SU-DHL-6 (cell line): ENCODE measurements around the gene MS4A1.

Experiments
- EZH2phosphoT487 ChIP-seq: fragments of 200-600 bp; sonication (generic), shearing (Covaris generic); conservative IDR thresholded peaks from 2 replicates; pipeline ENCODE4 v1.6.1; 2018; ENCODE audit warnings: mild to moderate bottlenecking, antibody characterized with exemption, low read length, moderate library complexity, mixed read lengths
- TF ChIP-seq, protein P1 (sequence below): fragments of 200-600 bp; sonication (generic); IDR thresholded peaks from one replicate; pipeline ENCODE4 v1.5.1; 2017; ENCODE audit warnings: antibody characterized with exemption, mild to moderate bottlenecking, low read length, moderate library complexity; ENCODE audit not compliant: insufficient read depth, poor library complexity, severe bottlenecking

GRCh38 chr11:60422609-60423008 lies 33.0 kb upstream of the MS4A1 start:
- TF ChIP-seq, protein P1, sequence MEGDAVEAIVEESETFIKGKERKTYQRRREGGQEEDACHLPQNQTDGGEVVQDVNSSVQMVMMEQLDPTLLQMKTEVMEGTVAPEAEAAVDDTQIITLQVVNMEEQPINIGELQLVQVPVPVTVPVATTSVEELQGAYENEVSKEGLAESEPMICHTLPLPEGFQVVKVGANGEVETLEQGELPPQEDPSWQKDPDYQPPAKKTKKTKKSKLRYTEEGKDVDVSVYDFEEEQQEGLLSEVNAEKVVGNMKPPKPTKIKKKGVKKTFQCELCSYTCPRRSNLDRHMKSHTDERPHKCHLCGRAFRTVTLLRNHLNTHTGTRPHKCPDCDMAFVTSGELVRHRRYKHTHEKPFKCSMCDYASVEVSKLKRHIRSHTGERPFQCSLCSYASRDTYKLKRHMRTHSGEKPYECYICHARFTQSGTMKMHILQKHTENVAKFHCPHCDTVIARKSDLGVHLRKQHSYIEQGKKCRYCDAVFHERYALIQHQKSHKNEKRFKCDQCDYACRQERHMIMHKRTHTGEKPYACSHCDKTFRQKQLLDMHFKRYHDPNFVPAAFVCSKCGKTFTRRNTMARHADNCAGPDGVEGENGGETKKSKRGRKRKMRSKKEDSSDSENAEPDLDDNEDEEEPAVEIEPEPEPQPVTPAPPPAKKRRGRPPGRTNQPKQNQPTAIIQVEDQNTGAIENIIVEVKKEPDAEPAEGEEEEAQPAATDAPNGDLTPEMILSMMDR: no peak
- TF ChIP-seq EZH2phosphoT487: no peak
